Vagina (tissue), 2 donors: Measurements from ENCODE around the gene FETUB. TPM values are rescaled to one million over a fixed set of nuclear protein-coding genes. Genes with fewer than 3 reads are reported as not detected.

Source experiments
- DNase-seq, 2 donors: peaks; one replicate each; pipeline ENCODE4 v3.0.0-alpha.2; 2017; ENCODE audit errors: extremely low spot score in 2 of 2
- H3K27ac ChIP-seq: fragments of 200-600 bp; sonication (generic); one replicate; pipeline ENCODE4 v1.5.1; 2019
- H3K27me3 ChIP-seq: fragments of 200-600 bp; sonication (generic); one replicate; pipeline ENCODE4 v1.5.1; 2019
- H3K36me3 ChIP-seq, 2 donors: fragments of 200-600 bp; sonication (generic); one replicate each; pipeline ENCODE4 v1.5.1; 2017 to 2019
- H3K4me1 ChIP-seq: fragments of 200-600 bp; sonication (generic); one replicate; pipeline ENCODE4 v1.5.1; 2019
- H3K4me3 ChIP-seq, 2 donors: fragments of 200-600 bp; sonication (generic); 1 replicate in 1 of 2; 2 replicates in 1 of 2; pipeline ENCODE4 v1.5.1; 2016 to 2019
- H3K9me3 ChIP-seq: fragments of 200-600 bp; sonication (generic); one replicate; pipeline ENCODE4 v1.5.1; 2019
- POLR2A ChIP-seq, 2 donors: fragments of 450-650 bp; IDR thresholded peaks; one replicate each; pipeline ENCODE4 v1.6.1; 2017; ENCODE audit warnings: antibody characterized with exemption in 2 of 2, mild to moderate bottlenecking in 2 of 2, moderate library complexity in 2 of 2
- POLR2AphosphoS5 ChIP-seq, 2 donors: sonication (generic); formaldehyde crosslinking; IDR thresholded peaks; one replicate each; pipeline ENCODE4 v1.9.0; 2017; ENCODE audit warnings: antibody characterized with exemption in 2 of 2, mild to moderate bottlenecking in 2 of 2, low read depth in 1 of 2; ENCODE audit not compliant: insufficient read depth in 1 of 2
- intact Hi-C: fragments of 100-400 bp; cut with DNase I; formaldehyde crosslinking; loops from one replicate; pipeline ENCODE4 v1.15.1; 2023
- total RNA-seq: library from RNA; depleted of rRNA; stranded (reverse); fragments of >200 nt; gene quantifications from one replicate; pipeline ENCODE4 v1.2.3, GENCODE V29; 2016
- TF ChIP-seq, protein P1 (sequence below), 3 experiments: fragments of 450-650 bp in 2 of 3; fragments of 200-600 bp in 1 of 3; sonication (generic) in 1 of 3; IDR thresholded peaks; one replicate each; pipeline ENCODE4 v1.5.1; 2017 to 2019; ENCODE audit warnings: antibody characterized with exemption in 3 of 3, mild to moderate bottlenecking in 2 of 3, moderate library complexity in 2 of 3

FETUB gene
- total RNA-seq, 1 donor from 2014 or later, result 3.7 TPM

DNA sequence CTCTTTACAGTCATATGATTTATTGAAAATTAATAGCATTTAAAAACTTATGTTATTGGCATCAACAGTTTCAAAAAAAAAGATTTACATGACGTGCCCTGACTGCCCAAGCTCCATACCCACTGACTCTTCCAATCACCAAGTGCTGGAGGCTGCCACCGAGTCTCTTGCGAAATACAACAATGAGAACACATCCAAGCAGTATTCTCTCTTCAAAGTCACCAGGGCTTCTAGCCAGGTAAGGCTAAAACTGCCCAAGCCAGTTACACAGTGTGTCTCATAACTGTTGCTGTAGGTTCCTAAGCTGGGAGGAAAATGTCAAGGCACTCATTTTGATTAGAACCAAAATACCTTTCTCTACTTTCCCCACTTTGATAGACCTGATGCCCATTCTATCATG, 4.5 kb downstream of the FETUB start:
- no peak for DNase-seq

DNA sequence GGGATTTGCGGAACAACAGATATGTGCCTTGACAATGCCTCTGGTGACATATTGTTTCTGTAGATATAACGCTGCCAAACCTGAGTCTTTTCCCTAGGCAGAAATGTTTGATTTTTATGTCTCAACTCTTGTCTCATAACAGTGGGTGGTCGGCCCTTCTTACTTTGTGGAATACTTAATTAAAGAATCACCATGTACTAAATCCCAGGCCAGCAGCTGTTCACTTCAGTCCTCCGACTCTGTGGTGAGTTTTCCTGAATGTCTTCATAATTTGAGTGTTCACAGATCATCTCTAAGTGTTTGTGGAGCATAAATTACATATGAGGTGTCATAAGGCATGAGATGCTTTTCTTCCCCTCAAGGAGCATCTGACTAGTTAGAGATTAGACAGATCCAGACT, 5.9 kb downstream of the FETUB start:
- no peaks in the 10 kb centered on the region for H3K36me3 ChIP-seq
- no peaks in the 10 kb centered on the region for H3K9me3 ChIP-seq
- TF ChIP-seq, protein P1, sequence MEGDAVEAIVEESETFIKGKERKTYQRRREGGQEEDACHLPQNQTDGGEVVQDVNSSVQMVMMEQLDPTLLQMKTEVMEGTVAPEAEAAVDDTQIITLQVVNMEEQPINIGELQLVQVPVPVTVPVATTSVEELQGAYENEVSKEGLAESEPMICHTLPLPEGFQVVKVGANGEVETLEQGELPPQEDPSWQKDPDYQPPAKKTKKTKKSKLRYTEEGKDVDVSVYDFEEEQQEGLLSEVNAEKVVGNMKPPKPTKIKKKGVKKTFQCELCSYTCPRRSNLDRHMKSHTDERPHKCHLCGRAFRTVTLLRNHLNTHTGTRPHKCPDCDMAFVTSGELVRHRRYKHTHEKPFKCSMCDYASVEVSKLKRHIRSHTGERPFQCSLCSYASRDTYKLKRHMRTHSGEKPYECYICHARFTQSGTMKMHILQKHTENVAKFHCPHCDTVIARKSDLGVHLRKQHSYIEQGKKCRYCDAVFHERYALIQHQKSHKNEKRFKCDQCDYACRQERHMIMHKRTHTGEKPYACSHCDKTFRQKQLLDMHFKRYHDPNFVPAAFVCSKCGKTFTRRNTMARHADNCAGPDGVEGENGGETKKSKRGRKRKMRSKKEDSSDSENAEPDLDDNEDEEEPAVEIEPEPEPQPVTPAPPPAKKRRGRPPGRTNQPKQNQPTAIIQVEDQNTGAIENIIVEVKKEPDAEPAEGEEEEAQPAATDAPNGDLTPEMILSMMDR (IDR thresholded peaks at IDR 0.05), result no peak
- TF ChIP-seq POLR2A (IDR thresholded peaks at IDR 0.05) (no peak), POLR2AphosphoS5 (IDR thresholded peaks at IDR 0.05; ENCODE audit: insufficient read depth in 1 of 2, low read depth in 1 of 2) (no peak)
- no peaks in the 10 kb centered on the region for H3K27me3 ChIP-seq
- H3K4me3 ChIP-seq, result no peak overlapping the region
- no peak overlapping the region for H3K27ac ChIP-seq
- H3K4me1 ChIP-seq, result peaks cover 3% of the 10 kb centered on the region
- intact Hi-C loops, result no loop called here
- no peak for DNase-seq

More for the DNA sequence above, 4.5 kb downstream of the FETUB start:
- Histone ChIP-seq H3K36me3 (no peaks in the 10 kb centered on the region), H3K4me3 (no peak overlapping the region), H3K27me3 (no peaks in the 10 kb centered on the region), H3K9me3 (no peaks in the 10 kb centered on the region), H3K27ac (no peak overlapping the region), H3K4me1 (peaks cover 13% of the 10 kb centered on the region)
- TF ChIP-seq POLR2A (IDR thresholded peaks at IDR 0.05), result no peak
- peak in 1 of 2 donors; percentile 77 for TF ChIP-seq POLR2AphosphoS5 (IDR thresholded peaks at IDR 0.05; ENCODE audit: insufficient read depth in 1 of 2, low read depth in 1 of 2)
- TF ChIP-seq, protein P1 (IDR thresholded peaks at IDR 0.05), result no peak
- intact Hi-C loops, result no loop called here

DNA sequence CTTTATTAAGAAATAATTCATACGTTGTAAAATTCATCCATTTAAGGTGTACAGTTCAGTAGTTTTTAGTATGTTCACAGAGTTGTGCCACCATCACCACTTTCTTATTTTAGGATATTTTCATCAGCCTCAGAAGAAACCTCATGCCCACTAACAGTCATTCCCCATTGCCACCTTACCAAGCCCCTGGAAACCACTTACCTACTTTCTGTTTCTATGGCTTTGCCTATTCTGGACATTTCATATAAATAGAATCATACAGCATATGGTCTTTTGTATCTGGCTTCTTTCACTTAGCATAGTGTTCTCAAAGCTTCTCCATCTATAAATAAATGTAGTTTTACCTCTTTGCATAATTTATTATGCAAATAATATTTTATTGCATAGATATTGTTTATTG, 6.6 kb downstream of the FETUB start:
- intact Hi-C loops, result no loop called here
- H3K36me3 ChIP-seq, result no peaks in the 10 kb centered on the region

DNA sequence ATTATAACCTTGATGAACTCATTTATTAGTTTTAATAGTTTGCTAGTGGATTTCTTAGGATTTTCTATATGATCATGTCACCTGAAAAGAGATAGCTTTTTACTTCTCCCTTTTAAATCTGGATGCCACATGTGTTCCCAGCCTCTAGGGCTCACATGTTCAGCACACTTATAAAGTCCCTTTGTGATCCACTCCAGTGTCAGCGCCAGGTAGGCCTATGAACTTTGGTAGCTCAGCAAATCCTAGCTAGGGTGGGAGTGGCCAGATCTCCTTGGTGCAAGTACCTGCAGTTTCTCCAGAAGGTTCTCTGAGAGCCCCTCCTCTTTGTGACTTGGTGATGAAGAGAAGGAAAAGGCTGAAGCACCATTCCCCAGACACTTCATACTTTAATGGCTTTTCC, 8.7 kb downstream of the FETUB start:
- intact Hi-C loops, result no loop called here
- Histone ChIP-seq H3K4me3 (no peak overlapping the region), H3K27ac (no peak overlapping the region), H3K27me3 (no peaks in the 10 kb centered on the region), H3K4me1 (no peaks in the 10 kb centered on the region), H3K9me3 (no peaks in the 10 kb centered on the region), H3K36me3 (no peaks in the 10 kb centered on the region)
- TF ChIP-seq POLR2A (IDR thresholded peaks at IDR 0.05), result no peak
- TF ChIP-seq, protein P1 (IDR thresholded peaks at IDR 0.05), result no peak
- no peak for TF ChIP-seq POLR2AphosphoS5 (IDR thresholded peaks at IDR 0.05; ENCODE audit: insufficient read depth in 1 of 2, low read depth in 1 of 2)
- DNase-seq, result no peak

More for the DNA sequence above, 6.6 kb downstream of the FETUB start:
- Histone ChIP-seq H3K4me3 (no peak overlapping the region), H3K4me1 (no peaks in the 10 kb centered on the region), H3K27me3 (no peaks in the 10 kb centered on the region), H3K9me3 (no peaks in the 10 kb centered on the region), H3K27ac (no peak overlapping the region)
- no peak for DNase-seq
- TF ChIP-seq, protein P1 (IDR thresholded peaks at IDR 0.05), result no peak
- TF ChIP-seq POLR2A (IDR thresholded peaks at IDR 0.05), result no peak
- TF ChIP-seq POLR2AphosphoS5 (IDR thresholded peaks at IDR 0.05; ENCODE audit: insufficient read depth in 1 of 2, low read depth in 1 of 2), result no peak

DNA sequence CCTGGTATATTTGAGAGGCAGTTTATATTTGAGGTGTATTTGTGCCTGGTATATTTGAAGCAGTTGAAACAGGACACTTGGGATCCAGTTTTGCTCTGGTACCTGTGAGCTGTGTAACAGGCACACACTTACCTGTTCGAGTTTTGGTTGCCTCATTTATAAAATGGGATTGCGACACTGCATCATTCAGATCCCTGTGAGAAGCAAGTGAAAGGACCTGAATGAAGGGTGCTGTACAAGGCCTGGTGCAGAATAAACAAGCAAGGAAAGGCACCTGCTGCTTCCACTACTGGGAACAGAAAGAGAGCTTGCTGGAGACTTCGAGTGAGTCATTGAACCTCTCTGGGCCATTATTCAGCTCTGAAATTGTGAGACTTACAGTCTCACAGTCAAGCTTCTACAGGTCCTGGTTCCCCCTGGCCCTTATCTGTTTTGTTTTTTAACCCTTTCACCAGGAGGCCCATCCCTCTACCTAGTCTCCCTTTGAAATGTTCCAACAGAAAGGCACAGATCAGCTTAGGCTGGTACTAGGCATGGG, 11.5 kb downstream of the FETUB start:
- no peak for DNase-seq
- intact Hi-C loops, result no loop called here
- H3K27me3 ChIP-seq, result no peaks in the 10 kb centered on the region
- no peaks in the 10 kb centered on the region for H3K36me3 ChIP-seq
- no peaks in the 10 kb centered on the region for H3K9me3 ChIP-seq
- H3K27ac ChIP-seq, result no peak overlapping the region
- H3K4me1 ChIP-seq, result no peaks in the 10 kb centered on the region
- H3K4me3 ChIP-seq, result no peak overlapping the region
- TF ChIP-seq POLR2AphosphoS5 (IDR thresholded peaks at IDR 0.05; ENCODE audit: insufficient read depth in 1 of 2, low read depth in 1 of 2) (no peak), POLR2A (IDR thresholded peaks at IDR 0.05) (no peak)
- TF ChIP-seq, protein P1 (IDR thresholded peaks at IDR 0.05), result no peak
